NB4 (cell line): Measurements from ENCODE around the gene DOK1.

Experiments used
- MYC ChIP-seq: IDR thresholded peaks from 2 replicates; pipeline ENCODE4 v1.6.1; 2011; ENCODE audit warnings: low read depth, low read length
- POLR2A ChIP-seq: IDR thresholded peaks from 2 replicates; pipeline ENCODE4 v1.6.1; 2011; ENCODE audit warnings: mild to moderate bottlenecking; ENCODE audit not compliant: insufficient read length; ENCODE audit errors: extremely low read depth
- TF ChIP-seq, protein P1 (sequence below): IDR thresholded peaks from one replicate; pipeline ENCODE4 v1.5.1; 2012; ENCODE audit warnings: low read depth, low read length
- TF ChIP-seq, protein P2 (sequence below): IDR thresholded peaks from 2 replicates; pipeline ENCODE4 v1.6.1; 2011; ENCODE audit warnings: low read depth, low read length

DNA sequence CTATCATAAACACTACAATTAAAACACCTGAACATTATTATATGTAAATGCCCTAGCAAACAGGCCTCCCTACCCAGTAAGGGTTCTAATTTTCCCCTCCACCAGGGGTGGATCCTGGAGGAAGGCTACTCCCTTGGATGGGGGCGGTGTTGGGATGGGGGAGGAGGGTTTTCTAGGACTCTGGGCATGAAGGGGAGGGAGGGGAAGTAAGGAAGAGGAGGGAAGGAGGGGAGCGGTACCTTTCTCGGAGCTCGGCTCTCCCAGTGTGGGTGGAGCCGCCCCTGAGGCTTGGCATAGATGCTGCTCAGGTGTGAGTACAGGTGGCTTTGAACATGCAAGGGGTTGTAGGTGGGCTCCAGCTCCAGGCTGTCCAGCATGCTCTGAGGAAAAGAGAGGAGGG lies 5.4 kb downstream of the DOK1 start:
- TF ChIP-seq, protein P1, sequence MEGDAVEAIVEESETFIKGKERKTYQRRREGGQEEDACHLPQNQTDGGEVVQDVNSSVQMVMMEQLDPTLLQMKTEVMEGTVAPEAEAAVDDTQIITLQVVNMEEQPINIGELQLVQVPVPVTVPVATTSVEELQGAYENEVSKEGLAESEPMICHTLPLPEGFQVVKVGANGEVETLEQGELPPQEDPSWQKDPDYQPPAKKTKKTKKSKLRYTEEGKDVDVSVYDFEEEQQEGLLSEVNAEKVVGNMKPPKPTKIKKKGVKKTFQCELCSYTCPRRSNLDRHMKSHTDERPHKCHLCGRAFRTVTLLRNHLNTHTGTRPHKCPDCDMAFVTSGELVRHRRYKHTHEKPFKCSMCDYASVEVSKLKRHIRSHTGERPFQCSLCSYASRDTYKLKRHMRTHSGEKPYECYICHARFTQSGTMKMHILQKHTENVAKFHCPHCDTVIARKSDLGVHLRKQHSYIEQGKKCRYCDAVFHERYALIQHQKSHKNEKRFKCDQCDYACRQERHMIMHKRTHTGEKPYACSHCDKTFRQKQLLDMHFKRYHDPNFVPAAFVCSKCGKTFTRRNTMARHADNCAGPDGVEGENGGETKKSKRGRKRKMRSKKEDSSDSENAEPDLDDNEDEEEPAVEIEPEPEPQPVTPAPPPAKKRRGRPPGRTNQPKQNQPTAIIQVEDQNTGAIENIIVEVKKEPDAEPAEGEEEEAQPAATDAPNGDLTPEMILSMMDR = no peak
- no peak for TF ChIP-seq MYC
- TF ChIP-seq, protein P2, sequence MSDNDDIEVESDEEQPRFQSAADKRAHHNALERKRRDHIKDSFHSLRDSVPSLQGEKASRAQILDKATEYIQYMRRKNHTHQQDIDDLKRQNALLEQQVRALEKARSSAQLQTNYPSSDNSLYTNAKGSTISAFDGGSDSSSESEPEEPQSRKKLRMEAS = no peak
- TF ChIP-seq POLR2A = no peak
